GM12891 (cell line): ENCODE measurements around the gene FRMD5.

Source experiments
- DNase-seq: peaks from one replicate; pipeline ENCODE4 v3.0.0; 2011; ENCODE audit warnings: low spot score; ENCODE audit not compliant: insufficient read length
- FAIRE-seq: peaks from 2 replicates; lab custom pipeline; 2011; peaks lifted over from hg19 to GRCh38; lab: Jason Lieb, UNC
- PAX5 ChIP-seq: IDR thresholded peaks from 2 replicates; pipeline ENCODE4 v1.6.1; 2011; ENCODE audit warnings: low read length, moderate library complexity, mild to moderate bottlenecking; ENCODE audit not compliant: insufficient read depth, severe bottlenecking
- POLR2A ChIP-seq: IDR thresholded peaks from 2 replicates; pipeline ENCODE4 v1.6.1; 2011; ENCODE audit warnings: low read depth, low read length, control low read depth
- POLR2AphosphoS5 ChIP-seq: IDR thresholded peaks from 2 replicates; pipeline ENCODE4 v1.6.1; 2011; ENCODE audit warnings: low read depth, low read length, control low read depth
- POU2F2 ChIP-seq: IDR thresholded peaks from 2 replicates; pipeline ENCODE4 v1.6.1; 2011; ENCODE audit warnings: low read depth, mild to moderate bottlenecking, control low read depth, low read length, moderate library complexity
- SPI1 ChIP-seq: IDR thresholded peaks from 2 replicates; pipeline ENCODE4 v1.6.1; 2011; ENCODE audit warnings: low read depth, low read length, control low read depth
- TAF1 ChIP-seq: IDR thresholded peaks from 2 replicates; pipeline ENCODE4 v1.6.1; 2011; ENCODE audit warnings: low read depth, low read length, control low read depth

FRMD5 gene

GRCh38 chr15:44087578-44088465 lies 107.2 kb downstream of the FRMD5 start:
- FAIRE-seq (no peak), DNase-seq (no peak)
- no peak for TF ChIP-seq POLR2A

- FAIRE-seq (peak; percentile 41), DNase-seq (no peak)
- TF ChIP-seq POLR2AphosphoS5 = no peak
- TF ChIP-seq TAF1 = no peak
- TF ChIP-seq PAX5 = no peak
- no peak for TF ChIP-seq POLR2A
- TF ChIP-seq SPI1 = no peak
These were observed 110.3 kb downstream of the FRMD5 start for GRCh38 chr15:44084770-44085169.

DNA sequence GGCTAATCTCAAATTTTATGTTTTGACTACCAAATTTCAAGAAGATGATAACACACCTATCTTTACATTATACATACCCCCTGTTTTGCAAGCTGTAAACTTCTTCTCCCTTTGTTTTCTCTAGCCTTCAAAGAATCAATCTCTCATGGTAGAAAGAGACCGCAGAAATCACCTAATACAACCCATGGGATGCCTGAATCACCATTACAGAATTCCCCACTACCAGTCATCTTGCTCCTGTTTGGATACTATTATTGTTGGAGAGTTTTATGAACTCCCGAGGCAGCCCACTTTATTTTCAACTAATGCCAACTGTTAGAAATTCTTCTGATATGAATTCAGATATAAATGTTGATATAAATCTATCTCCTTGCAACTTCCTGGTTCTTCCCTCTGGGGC lies 110.9 kb downstream of the FRMD5 start:
- no peak for DNase-seq
- FAIRE-seq = no peak

GRCh38 chr15:44082558-44083157 lies 112.4 kb downstream of the FRMD5 start:
- no peak for TF ChIP-seq SPI1
- no peak for TF ChIP-seq POLR2AphosphoS5
- TF ChIP-seq POLR2A = no peak
- no peak for TF ChIP-seq PAX5
- no peak for TF ChIP-seq TAF1
- TF ChIP-seq POU2F2 = no peak
- DNase-seq = no peak
- FAIRE-seq = peak; percentile 80

More for the DNA sequence above, 110.9 kb downstream of the FRMD5 start:
- TF ChIP-seq PAX5 = no peak
- TF ChIP-seq SPI1 = no peak
- TF ChIP-seq TAF1 = no peak
- no peak for TF ChIP-seq POU2F2
- no peak for TF ChIP-seq POLR2A
- no peak for TF ChIP-seq POLR2AphosphoS5

GRCh38 chr15:44081026-44082013 lies 113.8 kb downstream of the FRMD5 start:
- DNase-seq (no peak), FAIRE-seq (no peak)
- TF ChIP-seq TAF1 = no peak
- TF ChIP-seq POLR2AphosphoS5 = no peak
- TF ChIP-seq POU2F2 = no peak
- TF ChIP-seq SPI1 = no peak
- TF ChIP-seq POLR2A = no peak
- no peak for TF ChIP-seq PAX5

DNA sequence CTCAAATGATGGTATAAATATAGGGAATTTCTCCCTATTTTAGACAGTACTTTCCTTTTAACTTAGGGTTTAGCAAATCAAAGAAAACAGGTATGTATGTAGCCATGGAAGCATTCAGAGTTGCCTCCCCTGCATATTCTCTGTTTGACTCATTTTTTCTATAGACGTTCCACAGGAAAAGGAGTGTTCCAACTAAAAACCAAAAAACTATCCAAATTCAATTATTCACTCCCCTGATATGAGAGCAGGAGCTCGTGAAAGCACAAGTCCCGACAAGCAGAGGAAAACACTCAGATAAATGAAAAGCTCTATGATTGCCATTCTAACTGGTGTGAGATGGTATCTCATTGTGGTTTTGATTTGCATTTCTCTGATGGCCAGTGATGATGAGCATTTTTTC lies 119.5 kb downstream of the FRMD5 start:
- FAIRE-seq = no peak
- no peak for DNase-seq

GRCh38 chr15:44069489-44069888 lies 125.6 kb downstream of the FRMD5 start:
- no peak for TF ChIP-seq POU2F2
- no peak for TF ChIP-seq TAF1
- TF ChIP-seq SPI1 = no peak
- no peak for TF ChIP-seq POLR2A
- no peak for TF ChIP-seq PAX5
- TF ChIP-seq POLR2AphosphoS5 = no peak
- FAIRE-seq = no peak
- DNase-seq = no peak

More for the DNA sequence above, 119.5 kb downstream of the FRMD5 start:
- TF ChIP-seq PAX5 (no peak), TAF1 (no peak), POLR2A (no peak), POLR2AphosphoS5 (no peak), POU2F2 (no peak), SPI1 (no peak)

DNA sequence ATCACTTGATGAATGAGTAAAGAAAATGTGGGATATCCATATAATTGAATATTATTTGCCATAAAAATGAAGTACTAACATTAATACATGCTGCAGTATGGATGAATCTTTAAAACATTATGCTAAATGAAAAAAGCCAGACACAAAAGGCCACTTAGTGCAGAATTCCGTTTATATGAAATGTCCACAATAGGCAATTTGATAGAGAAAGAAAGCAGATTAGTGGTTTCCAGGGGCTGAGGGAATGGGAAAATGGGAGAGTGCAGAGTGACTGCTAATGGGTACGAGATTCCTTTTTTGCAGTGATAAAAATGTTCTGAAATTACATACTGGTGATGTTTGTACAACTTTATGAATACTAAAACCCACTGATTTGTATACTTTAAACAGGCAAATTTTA lies 126.7 kb downstream of the FRMD5 start:
- TF ChIP-seq POLR2AphosphoS5 = no peak
- no peak for TF ChIP-seq SPI1
- no peak for TF ChIP-seq TAF1
- no peak for TF ChIP-seq PAX5
- no peak for TF ChIP-seq POLR2A
- no peak for TF ChIP-seq POU2F2
- DNase-seq = no peak
- no peak for FAIRE-seq

GRCh38 chr15:44066211-44066827 lies 128.8 kb downstream of the FRMD5 start:
- TF ChIP-seq SPI1 (no peak), TAF1 (no peak), PAX5 (no peak), POLR2AphosphoS5 (no peak), POU2F2 (no peak), POLR2A (no peak)
- DNase-seq = peak; percentile 10
- FAIRE-seq = peak; percentile 70
